Endothelial cell of umbilical vein (primary cell): Measurements from ENCODE around the gene MACROH2A2. TPM values are rescaled to one million over a fixed set of nuclear protein-coding genes. Genes with fewer than 3 reads are reported as not detected.

Experiments
- BruUV-seq: library from RNA; stranded (reverse); fragments of 400-500 nt; replicated peaks from 2 replicates; lab custom pipeline; 2021; lab: Mats Ljungman, UMichigan
- CTCF ChIA-PET: fragments of 300-600, 350-600 bp; sonication (Branson Sonifier 250); formaldehyde crosslinking; loops from one replicate; lab custom pipeline; 2021; ENCODE audit warnings: antibody characterized with exemption, inconsistent platforms; lab: Charles Lee
- POLR2A ChIA-PET: fragments of 300-600, 350-600 bp; sonication (Branson Sonifier 250); formaldehyde crosslinking; loops from one replicate; lab custom pipeline; 2021; ENCODE audit warnings: antibody characterized with exemption, inconsistent platforms; lab: Charles Lee
- DNase-seq: peaks from one replicate; pipeline ENCODE4 v3.0.0-alpha.2; 2011; ENCODE audit warnings: low read depth, low spot score
- FAIRE-seq: peaks from 2 replicates; lab custom pipeline; 2011; peaks lifted over from hg19 to GRCh38; lab: Jason Lieb, UNC
- H2AFZ ChIP-seq: 2 replicates; pipeline ENCODE4 v1.6.0; 2012; ENCODE audit warnings: low read depth, low read length, control low read depth, inconsistent platforms
- H3K27ac ChIP-seq: 2 replicates; pipeline ENCODE4 v1.5.1; 2011; ENCODE audit warnings: low read depth, mild to moderate bottlenecking, control low read depth, low read length, moderate library complexity; ENCODE audit not compliant: insufficient read depth
- H3K27me3 ChIP-seq, 2 experiments: 2 replicates each; pipeline versions ENCODE4 v1.6.0 to v1.6.1; 2011; ENCODE audit warnings: low read length in 2 of 2, mixed read lengths in 1 of 2; ENCODE audit not compliant: control insufficient read depth in 2 of 2, insufficient read depth in 2 of 2
- H3K36me3 ChIP-seq, 2 experiments: 2 replicates in 1 of 2; 3 replicates in 1 of 2; pipeline ENCODE4 v1.5.1; 2011; ENCODE audit warnings: low read length in 2 of 2, mild to moderate bottlenecking in 1 of 2, moderate library complexity in 1 of 2; ENCODE audit not compliant: control insufficient read depth in 2 of 2, insufficient read depth in 2 of 2; ENCODE audit errors: extremely low read depth in 1 of 2
- H3K4me1 ChIP-seq: 3 replicates; pipeline ENCODE4 v1.5.1; 2011; ENCODE audit warnings: mild to moderate bottlenecking, low read length; ENCODE audit not compliant: control insufficient read depth, insufficient read depth; ENCODE audit errors: extremely low read depth
- H3K4me2 ChIP-seq: 2 replicates; pipeline ENCODE4 v1.6.1; 2011; ENCODE audit warnings: low read length, control low read depth, mixed read lengths; ENCODE audit not compliant: insufficient read depth
- H3K4me3 ChIP-seq, 3 experiments: fragments of 200-600 bp in 1 of 3; sonication (generic), shearing (Covaris generic) in 1 of 3; replicated peaks in 1 of 3; 2 replicates each; pipeline ENCODE4 v1.5.1; 2011 to 2016; ENCODE audit warnings: control low read depth in 3 of 3, low read length in 3 of 3, mild to moderate bottlenecking in 2 of 3, inconsistent platforms in 1 of 3, low read depth in 1 of 3, moderate library complexity in 1 of 3; ENCODE audit not compliant: insufficient read depth in 1 of 3
- H3K79me2 ChIP-seq: 2 replicates; pipeline ENCODE4 v1.6.0; 2012; ENCODE audit warnings: low read length, inconsistent platforms; ENCODE audit not compliant: control insufficient read depth, insufficient read depth
- H3K9ac ChIP-seq: replicated peaks from 2 replicates; pipeline ENCODE3; 2011; ENCODE audit warnings: low read length, control low read depth; ENCODE audit not compliant: insufficient read depth; ENCODE audit errors: extremely low read depth
- H3K9me1 ChIP-seq: replicated peaks from 3 replicates; pipeline ENCODE4 v1.6.0; 2011; ENCODE audit warnings: mild to moderate bottlenecking, low read length; ENCODE audit not compliant: control insufficient read depth, insufficient read depth; ENCODE audit errors: extremely low read depth
- H3K9me3 ChIP-seq: replicated peaks from 2 replicates; pipeline ENCODE4 v1.5.1; 2012; ENCODE audit warnings: low read length, inconsistent platforms; ENCODE audit not compliant: control insufficient read depth, insufficient read depth
- H4K20me1 ChIP-seq: replicated peaks from 2 replicates; pipeline ENCODE3; 2011; ENCODE audit warnings: mild to moderate bottlenecking, low read length; ENCODE audit not compliant: control insufficient read depth, insufficient read depth; ENCODE audit errors: extremely low read depth
- EZH2 ChIP-seq: IDR thresholded peaks from 2 replicates; pipeline ENCODE4 v1.6.1; 2012; ENCODE audit warnings: borderline replicate concordance, low read depth, mild to moderate bottlenecking, moderate library complexity, low read length, inconsistent platforms; ENCODE audit not compliant: severe bottlenecking
- GATA2 ChIP-seq: IDR thresholded peaks from 2 replicates; pipeline ENCODE4 v1.7.0; 2011; ENCODE audit warnings: low read depth, mild to moderate bottlenecking, moderate library complexity, mixed read lengths, low read length; ENCODE audit not compliant: insufficient read length, insufficient read depth
- JUN ChIP-seq: IDR thresholded peaks from 2 replicates; pipeline ENCODE4 v1.6.1; 2011; ENCODE audit warnings: borderline replicate concordance, low read depth; ENCODE audit not compliant: insufficient read length, insufficient read depth
- MAX ChIP-seq: IDR thresholded peaks from 2 replicates; pipeline ENCODE4 v1.6.1; 2011; ENCODE audit not compliant: insufficient read depth, insufficient read length
- MYC ChIP-seq: IDR thresholded peaks from one replicate; pipeline ENCODE4 v1.6.1; 2011; ENCODE audit warnings: mild to moderate bottlenecking, low read depth, low read length
- POLR2A ChIP-seq: IDR thresholded peaks from 2 replicates; pipeline ENCODE4 v1.6.1; 2012; ENCODE audit warnings: low read depth, mild to moderate bottlenecking, control low read depth, low read length
- POLR2AphosphoS5 ChIP-seq: IDR thresholded peaks from 2 replicates; pipeline ENCODE4 v1.6.1; 2012; ENCODE audit warnings: low read depth, mild to moderate bottlenecking, control low read depth, low read length, moderate library complexity; ENCODE audit not compliant: insufficient read depth
- dilution Hi-C: fragments of 300-500 bp; cut with MboI; formaldehyde crosslinking; loops from one replicate; pipeline ENCODE4 v1.15.0; 2019; ENCODE audit warnings: low sequenced_read_pairs; ENCODE audit not compliant: extremely low pct_ligation_motif_present
- intact Hi-C: fragments of 100-400 bp; cut with micrococcal nuclease; formaldehyde crosslinking; loops from one replicate; pipeline ENCODE4 v1.10.0; 2022
- polyA plus RNA-seq, 4 experiments: library from polyadenylated mRNA; depleted of rRNA in 3 of 4; stranded (reverse) in 3 of 4; unstranded in 1 of 4; fragments of >200 nt; gene quantifications; 2 replicates each; pipeline versions ENCODE4 v1.2.1 to v1.2.3, GENCODE V29; 2011 to 2012; ENCODE audit warnings: missing spikeins in 1 of 4
- total RNA-seq: library from RNA; stranded (reverse); gene quantifications from 2 replicates; pipeline ENCODE4 v1.2.3, GENCODE V29; 2021

MACROH2A2 gene
- total and polyA plus RNA-seq, 2 donors (not counting 3 experiments of a cell fraction or from before 2014, with no cell fraction given): 0.08 TPM; not detected in 1

GRCh38 chr10:70101668-70102067, 49.0 kb downstream of the MACROH2A2 start:
- no TSS peak for BruUV-seq
- no peak overlapping the region for H3K27ac ChIP-seq
- no peaks in the 10 kb centered on the region for H4K20me1 ChIP-seq
- no peak overlapping the region for H3K4me2 ChIP-seq
- POLR2A ChIA-PET: no interaction called here
- H3K4me3 ChIP-seq: no peak overlapping the region
- CTCF ChIA-PET: interaction anchor here (3.9 kb wide), 1 partner anchor 15 kb away, joined by 19 read pairs; no protein-coding TSS in a partner anchor
- dilution Hi-C loops (no loop called here), intact Hi-C loops (no loop called here)
- no peaks in the 10 kb centered on the region for H3K79me2 ChIP-seq
- FAIRE-seq (no peak), DNase-seq (no peak)
- no peaks in the 10 kb centered on the region for H3K9me3 ChIP-seq
- H3K4me1 ChIP-seq: no peaks in the 10 kb centered on the region
- H3K9me1 ChIP-seq: no peaks in the 10 kb centered on the region
- H3K9ac ChIP-seq: no peak overlapping the region
- no peaks in the 10 kb centered on the region for H3K36me3 ChIP-seq
- TF ChIP-seq JUN (no peak), POLR2A (no peak), EZH2 (no peak), MYC (no peak), POLR2AphosphoS5 (no peak), MAX (no peak), GATA2 (no peak)
- H2AFZ ChIP-seq: no peak overlapping the region
- H3K27me3 ChIP-seq: peaks cover 2 to 10% of the 10 kb centered on the region in 2 experiments
